ENCODE data around the gene TAL1. TPM values are rescaled to one million over a fixed set of nuclear protein-coding genes. Genes with fewer than 3 reads are reported as not detected.

The TAL1 gene
- total and polyA plus RNA-seq, 11 donors: 1.8 to 3.9 (median 2.9) TPM

DNA sequence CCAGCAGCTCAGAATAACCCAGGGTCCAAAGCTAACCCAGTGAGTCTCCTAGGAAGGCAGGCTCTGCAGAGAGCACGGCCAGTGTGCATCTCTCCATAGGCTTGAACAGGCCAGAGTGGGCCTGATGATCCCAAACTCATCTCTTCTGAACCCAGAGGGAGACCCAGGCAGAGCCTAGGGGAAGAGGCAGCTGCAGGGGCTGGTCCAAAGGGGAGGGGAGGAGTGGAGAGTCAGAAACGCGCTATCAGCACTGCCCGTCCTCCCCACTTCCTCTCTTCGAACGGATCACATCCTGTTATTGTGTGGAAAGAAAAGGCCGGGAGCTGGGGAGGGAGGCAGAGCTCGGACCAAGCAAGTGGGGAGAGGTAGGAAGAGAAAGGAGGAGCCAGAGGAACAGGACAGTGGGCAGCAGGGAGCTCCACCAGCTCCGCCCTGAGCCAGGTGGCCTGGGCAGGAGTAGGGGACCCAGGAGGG lies 20.2 kb downstream of the TAL1 start:
- peak; percentile 53 to 79 (median 70) for DNase-seq
- H3K4me3 ChIP-seq: peak overlapping the region in 4 of 12 donors; percentile 4 to 22 (median 18)
- WGBS, 4 donors: 31 to 40% (median 33%) methylated on average over 9 of the region's 9 CpGs
- peaks cover 0 to 18% (median 4%) of the 10 kb centered on the region in 9 donors for H3K27me3 ChIP-seq
- ATAC-seq: peak; percentile 77 to 95 (median 82)
- H3K4me1 ChIP-seq: peaks cover 0 to 22% (median 8%) of the 10 kb centered on the region in 12 donors
- H3K36me3 ChIP-seq: no peaks in the 10 kb centered on the region
- H3K27ac ChIP-seq: peak overlapping the region; percentile 38 to 88 (median 72)
- no peak for TF ChIP-seq POLR2A (IDR thresholded peaks at IDR 0.05)
- no peak for TF ChIP-seq CTCF (IDR thresholded peaks at IDR 0.05)
- H3K9me3 ChIP-seq: no peaks in the 10 kb centered on the region
- intact Hi-C loops (cut with DNase I): no loop called here

GRCh38 chr1:47210666-47211065 lies 21.4 kb downstream of the TAL1 start:
- WGBS, 4 donors: 85 to 89% (median 86%) methylated on average over 3 of the region's 3 CpGs
- Histone ChIP-seq H3K4me1 (peaks cover 0 to 22% (median 8%) of the 10 kb centered on the region in 12 donors), H3K36me3 (no peaks in the 10 kb centered on the region), H3K27ac (peak overlapping the region in 1 of 12 donors; percentile 9), H3K27me3 (peaks cover 0 to 18% (median 4%) of the 10 kb centered on the region in 9 donors), H3K4me3 (no peak overlapping the region), H3K9me3 (no peaks in the 10 kb centered on the region)
- TF ChIP-seq POLR2A (IDR thresholded peaks at IDR 0.05): no peak
- TF ChIP-seq CTCF (IDR thresholded peaks at IDR 0.05): no peak
- no peak for DNase-seq
- intact Hi-C loops (cut with DNase I): no loop called here
- ATAC-seq: no peak

DNA sequence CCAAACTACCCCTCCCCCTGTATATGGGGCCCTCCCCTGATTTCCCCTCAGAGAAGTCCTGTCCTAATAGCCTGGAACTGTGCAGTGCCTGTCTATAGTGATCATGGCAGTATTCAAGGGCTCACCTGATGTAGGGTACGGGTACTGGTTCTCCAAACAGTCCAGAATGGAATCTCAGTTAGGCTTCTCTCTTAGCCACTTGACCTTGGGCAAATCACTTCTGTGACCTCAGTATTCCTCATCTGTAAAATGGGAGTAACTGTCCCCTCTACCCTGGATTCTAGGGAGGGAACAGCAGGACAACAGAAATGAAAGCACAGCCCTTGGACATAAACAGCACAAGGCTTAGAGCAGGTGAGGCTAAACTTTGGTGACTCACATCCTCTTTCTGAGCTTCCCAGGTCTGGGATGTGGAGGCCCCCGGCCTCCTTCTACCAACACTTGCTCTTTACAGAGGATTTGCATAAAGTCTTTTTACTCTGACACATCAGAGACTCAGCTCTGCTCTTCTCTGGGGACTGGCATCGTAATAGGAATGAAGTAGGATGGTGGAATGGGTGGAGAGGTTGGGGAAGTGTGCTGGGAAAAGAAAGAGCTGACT lies 22.2 kb downstream of the TAL1 start:
- Histone ChIP-seq H3K9me3 (no peaks in the 10 kb centered on the region), H3K36me3 (no peaks in the 10 kb centered on the region), H3K27me3 (peaks cover 0 to 18% (median 4%) of the 10 kb centered on the region in 9 donors), H3K27ac (no peak overlapping the region), H3K4me1 (peaks cover 0 to 22% (median 8%) of the 10 kb centered on the region in 12 donors), H3K4me3 (no peak overlapping the region)
- WGBS, 4 donors: 53 to 86% (median 75%) methylated on average over 3 of the region's 3 CpGs
- DNase-seq: no peak
- intact Hi-C loops (cut with DNase I): no loop called here
- TF ChIP-seq CTCF (IDR thresholded peaks at IDR 0.05): no peak
- TF ChIP-seq POLR2A (IDR thresholded peaks at IDR 0.05): no peak
- no peak for ATAC-seq

- Histone ChIP-seq H3K4me3 (no peak overlapping the region), H3K27ac (no peak overlapping the region), H3K4me1 (peaks cover 0 to 22% (median 8%) of the 10 kb centered on the region in 12 donors), H3K36me3 (no peaks in the 10 kb centered on the region), H3K27me3 (peaks cover 0 to 21% (median 4%) of the 10 kb centered on the region in 9 donors), H3K9me3 (no peaks in the 10 kb centered on the region)
- WGBS, 4 donors: 43 to 74% (median 60%) methylated on average over 4 to 8 of the region's 8 CpGs
- intact Hi-C loops (cut with DNase I): no loop called here
- no peak for TF ChIP-seq CTCF (IDR thresholded peaks at IDR 0.05)
- TF ChIP-seq POLR2A (IDR thresholded peaks at IDR 0.05): no peak
- DNase-seq (no peak), ATAC-seq (no peak)
Measured at GRCh38 chr1:47209091-47209490, 22.9 kb downstream of the TAL1 start.
